ENCODE measurements around the gene PRR23E.

Gene PRR23E

DNA sequence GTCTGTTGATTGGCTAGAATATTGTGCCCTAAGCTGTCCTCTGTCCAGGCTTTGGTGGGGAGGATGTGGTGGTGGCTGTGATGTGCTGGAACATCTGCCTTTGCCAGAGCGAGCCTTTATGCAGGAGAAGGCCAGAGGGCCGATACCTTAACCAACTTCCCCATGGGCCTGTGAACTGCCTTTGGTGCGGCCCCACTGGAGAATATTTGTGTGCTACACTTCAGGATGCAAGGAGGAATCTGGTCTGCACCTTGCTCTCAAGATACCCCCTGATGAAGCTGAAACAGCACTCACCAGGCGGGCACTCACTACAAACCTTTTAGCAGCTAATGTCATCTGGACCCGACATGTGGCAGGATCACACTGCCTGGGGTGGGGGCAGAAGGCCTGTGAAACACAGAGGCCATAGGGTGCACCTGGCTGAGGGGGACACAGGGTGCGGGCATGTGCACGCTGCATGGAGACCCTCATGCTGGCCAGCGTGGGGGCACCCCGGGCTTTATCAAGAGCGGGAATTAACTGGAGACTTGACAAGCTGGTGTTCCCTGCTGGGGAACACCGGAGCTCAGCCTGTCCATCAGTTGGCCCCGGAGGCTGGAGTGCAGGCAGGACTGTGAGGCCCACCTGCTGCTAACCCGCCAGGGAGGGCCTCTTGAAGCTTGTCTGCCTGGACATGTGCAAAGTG, 16.4 kb downstream of the PRR23E start:
- no peak for DNase-seq (ENCODE audit: low read depth, low spot score)

GRCh38 chr3:127209840-127210653, 17.1 kb downstream of the PRR23E start:
- DNase-seq (ENCODE audit: low read depth, low spot score), result no peak

- no peak for DNase-seq (ENCODE audit: low read depth, low spot score)
Observed at GRCh38 chr3:127210654-127210943, 17.7 kb downstream of the PRR23E start.

DNA sequence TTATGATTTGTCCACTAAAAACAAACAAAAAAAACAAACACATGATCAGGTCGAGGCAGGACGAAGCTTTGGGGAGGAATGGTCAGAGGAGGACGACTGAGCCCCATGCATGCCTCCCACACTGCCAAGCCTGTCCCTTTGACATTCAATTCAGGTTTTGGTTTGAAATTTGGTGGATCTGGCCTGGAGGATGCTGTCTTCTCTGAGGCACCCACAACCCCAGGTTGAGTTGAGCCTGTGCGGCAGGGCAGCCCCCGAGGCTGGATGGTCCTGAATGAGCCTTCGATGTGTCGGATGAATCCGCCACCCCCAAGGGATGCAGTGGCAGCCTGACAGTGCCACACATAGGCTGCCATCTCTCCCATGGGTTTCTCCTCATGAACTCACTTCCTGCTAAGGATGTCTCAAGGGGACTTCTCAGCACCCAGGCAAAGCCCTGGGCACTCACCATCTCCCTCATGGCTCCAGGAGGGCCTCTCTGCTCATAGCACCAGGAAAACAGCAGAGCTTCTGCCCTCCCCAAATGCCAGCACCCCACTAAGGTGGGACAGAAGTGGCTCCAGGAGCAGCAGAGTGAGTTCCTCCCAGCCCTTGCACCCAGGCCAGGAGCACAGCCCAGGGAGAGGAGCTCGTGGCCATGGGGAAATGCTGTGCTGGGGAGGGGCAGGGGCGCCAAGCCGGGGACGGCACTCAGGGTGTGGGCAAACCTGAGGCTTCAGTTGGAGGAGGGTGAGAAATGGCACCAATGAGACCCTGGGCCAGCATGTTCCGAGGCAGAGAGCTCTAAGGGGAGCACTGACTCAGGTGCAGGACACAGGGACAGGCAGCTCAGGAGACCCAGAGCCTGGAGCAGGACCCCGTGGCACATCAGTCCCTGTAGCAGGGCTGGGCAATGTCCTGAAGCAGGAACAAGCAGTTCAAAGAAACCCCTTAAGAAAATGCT, 18.5 kb downstream of the PRR23E start:
- no peak for DNase-seq (ENCODE audit: low read depth, low spot score)

- no peak for DNase-seq (ENCODE audit: low read depth, low spot score)
Observed at GRCh38 chr3:127212231-127212630, 19.3 kb downstream of the PRR23E start.

DNA sequence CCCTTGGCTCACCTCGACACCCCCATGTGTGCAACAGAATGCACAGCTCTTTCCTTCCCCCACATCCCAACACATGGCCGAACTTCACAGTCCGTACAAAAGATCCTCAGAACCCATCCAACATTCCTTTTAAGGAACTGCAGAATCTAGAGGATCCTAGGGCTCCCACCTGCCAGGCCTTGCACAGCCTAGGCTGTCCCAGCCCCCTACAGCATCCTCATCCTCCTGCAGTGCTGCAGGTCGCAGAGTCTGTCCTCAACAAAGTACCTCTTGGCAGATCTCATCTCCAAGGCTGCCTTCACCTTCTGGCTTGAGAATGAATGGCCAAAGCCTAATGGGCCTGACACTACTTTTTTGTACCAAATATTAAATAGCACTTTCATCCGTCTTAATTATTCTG, 19.8 kb downstream of the PRR23E start:
- no peak for DNase-seq (ENCODE audit: low read depth, low spot score)

DNA sequence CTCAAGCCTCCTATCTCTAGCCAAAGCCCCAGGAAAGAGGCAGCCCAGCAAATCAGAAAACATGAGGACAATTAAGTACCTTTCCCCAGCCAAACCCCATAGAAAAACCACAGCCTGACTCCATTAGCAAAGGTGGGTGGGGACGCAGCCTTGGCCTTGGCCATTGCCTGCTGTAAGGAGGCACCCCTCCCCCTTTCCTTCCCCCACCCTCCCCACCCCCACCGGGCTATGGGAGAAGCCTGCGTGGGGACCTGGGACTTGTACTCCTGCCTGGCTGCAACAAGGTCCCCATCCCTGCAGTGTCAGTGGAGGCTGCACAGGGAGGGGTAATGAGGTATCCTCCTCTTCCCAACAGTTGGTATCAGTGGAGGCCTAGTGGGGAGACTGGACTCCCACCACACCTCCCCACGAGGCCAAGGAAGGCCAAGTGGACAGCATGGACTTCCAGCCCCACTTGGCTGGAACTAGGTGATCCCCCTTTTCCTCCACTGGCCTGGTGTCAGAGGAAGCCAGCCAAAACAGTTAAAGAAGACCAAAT, 20.5 kb downstream of the PRR23E start:
- DNase-seq (ENCODE audit: low read depth, low spot score), result no peak

DNA sequence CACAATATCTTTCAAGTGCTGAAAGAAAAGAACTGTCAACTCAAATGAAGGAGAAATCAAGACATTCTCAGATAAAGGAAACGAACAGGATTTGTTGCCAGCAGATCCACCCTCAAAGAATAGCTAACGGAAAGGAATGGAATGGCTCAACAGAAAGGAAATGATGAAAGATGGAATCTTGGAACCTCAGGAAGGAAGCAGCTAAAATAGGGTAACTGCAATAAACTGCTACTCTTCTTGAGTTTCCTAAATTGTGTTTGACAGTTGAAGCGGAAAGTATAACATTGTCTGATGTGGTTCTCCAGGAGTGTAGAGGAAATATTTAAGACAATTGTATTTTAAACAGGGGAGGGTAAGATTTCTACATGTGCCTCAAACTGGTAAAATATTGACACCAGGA, 22.0 kb downstream of the PRR23E start:
- no peak for DNase-seq (ENCODE audit: low read depth, low spot score)

- no peak for DNase-seq (ENCODE audit: low read depth, low spot score)
Observed at GRCh38 chr3:127215714-127216414, 22.9 kb downstream of the PRR23E start.

GRCh38 chr3:127216415-127217261, 23.7 kb downstream of the PRR23E start:
- DNase-seq (ENCODE audit: low read depth, low spot score), result no peak

DNA sequence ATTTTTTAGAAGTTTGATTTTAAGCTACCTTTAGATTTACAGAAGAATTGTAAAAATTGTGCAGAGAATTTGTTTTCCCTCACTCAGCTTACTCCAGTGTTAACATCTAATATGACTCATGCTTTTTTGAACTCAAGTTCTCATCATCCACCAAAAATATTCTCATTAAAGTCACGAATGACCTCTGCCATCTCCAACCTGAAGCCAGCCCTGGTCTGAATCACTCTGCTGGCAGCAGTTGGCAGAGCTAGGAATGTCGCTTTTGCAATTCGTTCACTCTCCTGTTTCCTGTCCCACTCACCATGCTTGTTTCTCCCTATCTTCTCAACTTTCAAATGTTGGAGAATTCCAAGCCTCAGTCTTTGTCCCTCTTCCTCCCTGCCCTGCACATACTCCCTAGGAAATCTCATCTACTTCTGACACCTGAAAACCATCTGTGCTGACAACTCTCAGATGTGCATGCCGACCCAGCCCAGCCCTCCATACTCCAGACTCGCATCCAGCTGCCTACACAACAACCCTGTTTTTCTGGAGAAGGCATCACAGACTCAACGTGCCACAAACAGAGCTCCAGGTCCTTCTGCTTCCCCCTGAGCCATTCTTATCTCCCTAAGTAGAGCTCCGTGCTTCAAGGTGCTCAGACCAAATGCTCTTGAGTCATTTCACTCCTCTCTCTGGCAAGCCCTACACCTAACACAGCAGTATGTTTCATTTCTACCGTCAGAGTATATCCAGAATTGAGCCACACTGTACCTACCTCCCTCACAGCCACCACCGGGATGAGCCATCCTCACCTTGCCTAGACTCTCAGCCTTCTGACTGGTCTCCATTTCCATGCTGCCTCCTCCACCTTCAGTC, 24.9 kb downstream of the PRR23E start:
- no peak for DNase-seq (ENCODE audit: low read depth, low spot score)

DNA sequence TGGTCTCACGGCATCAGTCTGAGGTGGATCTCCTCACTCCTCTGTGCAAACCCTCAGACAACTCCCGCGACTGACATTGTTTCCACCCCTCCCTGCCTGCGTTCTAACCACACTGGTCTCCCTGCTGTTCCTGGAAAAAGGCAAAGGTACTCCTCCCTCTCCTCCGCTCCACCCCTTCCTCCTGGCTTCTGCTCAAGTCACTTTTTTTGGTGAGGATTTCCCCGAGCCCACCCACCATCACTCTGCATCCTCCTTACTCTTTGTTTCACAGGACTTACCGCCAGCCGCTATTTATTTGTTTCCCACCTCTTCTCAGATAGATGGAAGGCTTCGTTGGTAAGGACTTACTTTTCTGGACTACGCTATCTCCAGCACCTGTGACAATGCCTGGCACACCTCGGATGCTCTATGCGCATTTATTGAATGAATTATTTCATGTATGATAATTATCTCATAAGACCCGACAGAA, 25.6 kb downstream of the PRR23E start:
- DNase-seq (ENCODE audit: low read depth, low spot score), result no peak

DNA sequence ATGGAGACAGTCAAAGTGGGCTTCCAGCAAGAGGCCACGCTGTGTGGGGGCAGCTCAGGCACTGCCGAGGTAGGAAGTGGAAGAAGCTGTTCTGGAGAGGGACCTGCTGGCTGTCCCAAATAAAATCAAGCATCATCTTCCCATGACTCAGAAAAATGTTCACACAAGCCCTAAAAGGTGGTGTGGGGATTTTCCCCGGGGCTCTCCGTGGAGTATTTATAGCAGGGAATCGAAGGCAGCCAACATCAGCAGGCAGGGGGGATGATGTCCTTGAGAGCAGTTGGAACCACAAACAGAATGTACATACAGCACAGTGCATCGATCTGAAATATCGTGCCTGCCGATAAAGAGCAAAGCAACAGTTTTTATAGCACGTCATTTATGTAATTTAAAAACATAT, 27.6 kb downstream of the PRR23E start:
- DNase-seq (ENCODE audit: low read depth, low spot score), result no peak

DNA sequence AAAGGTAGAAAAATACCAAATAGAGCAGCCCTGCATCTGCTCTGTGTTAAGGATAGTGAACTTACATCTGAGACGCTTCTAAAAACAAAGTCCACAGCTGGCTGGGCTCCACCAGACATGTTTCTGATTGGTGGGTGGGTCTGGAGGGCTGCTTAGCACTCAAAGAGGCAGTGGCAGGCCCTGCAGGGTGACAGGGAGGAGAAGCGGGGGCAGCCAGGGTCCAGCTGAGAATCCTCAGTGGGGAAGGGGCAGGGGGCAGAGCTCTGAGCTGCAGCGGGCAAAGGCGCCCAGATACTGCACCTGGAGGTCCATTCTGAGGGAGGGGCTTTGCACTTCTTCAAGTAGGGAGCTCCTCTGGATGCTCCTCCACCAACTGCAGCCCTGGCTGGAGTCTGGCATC, 28.1 kb downstream of the PRR23E start:
- no peak for DNase-seq (ENCODE audit: low read depth, low spot score)

DNA sequence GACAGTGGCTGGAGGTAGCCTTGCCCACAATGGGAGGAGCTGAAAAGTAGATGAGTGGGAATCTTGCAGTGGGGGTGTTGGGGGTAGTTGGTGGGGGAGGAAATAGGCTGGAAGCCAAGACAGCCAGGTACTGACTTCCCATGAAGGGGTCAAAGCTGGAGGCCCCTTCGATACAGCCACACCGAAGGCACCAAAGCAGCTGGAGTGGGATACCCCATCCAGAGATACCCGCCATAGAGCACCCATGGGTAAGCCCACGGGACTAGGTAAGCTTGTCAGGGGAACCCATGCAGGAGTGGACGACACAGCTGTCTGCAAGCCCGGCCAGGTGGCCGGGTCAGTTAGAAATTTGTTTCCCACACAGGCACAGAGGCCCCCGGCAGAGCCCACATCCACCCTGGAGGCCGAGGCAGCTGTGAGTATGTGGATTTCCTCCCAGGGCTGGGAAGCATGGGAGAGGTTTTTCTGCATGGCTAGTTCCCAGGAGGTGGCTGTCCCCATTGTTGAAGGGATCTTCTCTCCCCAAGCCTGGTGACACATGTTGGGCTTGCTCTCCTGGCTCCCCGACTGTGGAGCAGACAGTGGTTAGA, 28.6 kb downstream of the PRR23E start:
- DNase-seq (ENCODE audit: low read depth, low spot score), result no peak

DNA sequence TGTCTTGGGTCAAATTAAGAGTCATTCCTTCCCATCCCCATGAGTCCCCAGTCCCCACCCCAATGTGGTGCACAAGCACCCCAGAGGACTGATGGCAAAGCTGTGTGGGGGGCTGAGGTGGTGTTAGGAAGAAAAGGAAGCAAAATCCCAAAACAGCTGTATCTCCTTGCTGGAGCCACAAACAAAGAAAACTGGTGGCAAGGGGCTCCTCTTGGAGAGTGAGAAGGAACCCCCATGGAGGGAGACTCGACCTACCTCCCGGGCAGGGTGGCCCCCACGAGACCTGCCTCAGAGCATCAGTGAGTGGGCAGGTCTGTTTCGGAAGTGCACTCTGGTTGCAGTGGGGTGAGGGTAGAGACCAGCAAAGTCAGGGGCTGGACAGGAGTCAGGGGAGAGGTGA, 29.2 kb downstream of the PRR23E start:
- no peak for DNase-seq (ENCODE audit: low read depth, low spot score)

DNA sequence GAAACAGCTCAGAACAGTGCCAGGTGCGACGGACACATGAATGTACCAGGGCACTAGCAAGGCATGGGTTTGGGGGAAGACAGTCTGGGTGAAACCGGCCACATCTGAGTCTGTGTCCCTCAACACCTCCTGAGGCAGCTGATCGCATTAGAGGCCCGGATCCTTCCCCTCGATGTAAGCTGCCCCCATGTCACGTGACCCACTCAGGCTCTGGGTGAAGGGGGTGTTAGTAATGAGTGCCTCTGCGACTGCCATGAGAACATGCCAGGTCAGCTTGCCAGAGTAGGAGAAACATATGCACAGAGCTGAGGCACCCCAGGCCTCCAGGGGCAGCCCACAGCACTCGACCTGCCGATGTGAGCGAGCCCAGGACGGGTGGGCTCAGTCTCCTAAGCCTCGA, 29.7 kb downstream of the PRR23E start:
- no peak for DNase-seq (ENCODE audit: low read depth, low spot score)

- no peak for DNase-seq (ENCODE audit: low read depth, low spot score)
Observed at GRCh38 chr3:127224118-127224517, 31.2 kb downstream of the PRR23E start.

DNA sequence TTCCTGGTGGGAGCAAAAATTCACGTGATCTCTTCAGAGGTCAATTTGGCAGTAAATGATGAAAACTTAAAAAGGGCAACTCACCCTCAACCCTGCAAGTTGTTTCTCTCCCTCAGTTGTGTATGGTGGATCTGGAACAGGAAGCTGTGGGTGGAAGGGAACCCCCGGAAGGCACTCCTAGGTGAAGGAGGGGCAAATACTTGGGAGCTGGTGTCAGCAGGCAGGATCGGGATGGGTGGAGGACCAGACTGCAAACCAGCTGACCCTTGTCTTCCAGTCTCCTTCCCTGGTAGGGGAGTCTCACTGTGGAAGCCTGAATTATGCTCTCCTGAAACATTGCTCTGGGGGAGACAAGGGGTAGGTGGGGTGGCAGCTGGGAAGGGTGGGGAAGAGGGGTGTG, 33.5 kb downstream of the PRR23E start:
- DNase-seq (ENCODE audit: low read depth, low spot score), result no peak
